Activated T-cell treated with anti-CD3 and anti-CD28 coated beads, Interleukin-2, amount 50 U/mL, for 72 hours (primary cell): ENCODE measurements around the gene SNX21. TPM values are rescaled to one million over a fixed set of nuclear protein-coding genes. Genes with fewer than 3 reads are reported as not detected.

Source experiments
- ATAC-seq, 2 donors: fragments of 150-1000 bp; cut with Tn5 transposase; replicated peaks in 1 of 2; 2 replicates each; pipeline ENCODE4 v1.10.0; 2021; ENCODE audit warnings: moderate library complexity in 2 of 2, mild to moderate bottlenecking in 1 of 2
- DNase-seq, 2 donors: peaks; one replicate each; pipeline ENCODE4 v3.0.0; 2021 to 2022; ENCODE audit warnings: mixed read lengths in 1 of 2
- H3K27ac Mint-ChIP-seq: one replicate; pipeline ENCODE4 v1.8.0; 2022; ENCODE audit warnings: mild to moderate bottlenecking, moderate library complexity, mixed read lengths
- H3K27me3 Mint-ChIP-seq: one replicate; pipeline ENCODE4 v1.8.0; 2022; ENCODE audit warnings: low read depth, mixed read lengths
- H3K36me3 Mint-ChIP-seq, 2 donors: one replicate each; pipeline ENCODE4 v1.8.0; 2022; ENCODE audit warnings: mixed read lengths in 2 of 2, mild to moderate bottlenecking in 1 of 2; ENCODE audit not compliant: insufficient read depth in 2 of 2
- H3K4me1 Mint-ChIP-seq: one replicate; pipeline ENCODE4 v1.8.0; 2022; ENCODE audit warnings: low read depth, mixed read lengths
- H3K4me3 Mint-ChIP-seq, 2 donors: one replicate each; pipeline ENCODE4 v1.8.0; 2022; ENCODE audit warnings: mild to moderate bottlenecking in 2 of 2, mixed read lengths in 2 of 2, moderate library complexity in 2 of 2
- H3K9me3 Mint-ChIP-seq, 2 donors: one replicate each; pipeline ENCODE4 v1.8.0; 2022; ENCODE audit warnings: mixed read lengths in 2 of 2
- total RNA-seq, 2 donors: library from RNA; stranded (reverse); gene quantifications; one replicate each; pipeline ENCODE4 v1.2.3, GENCODE V29; 2022

The SNX21 gene
- total RNA-seq, 2 donors from 2014 or later = 1.8 to 2.4 TPM

- peaks cover 36% of the 10 kb centered on the region for H3K4me1 Mint-ChIP-seq
- no peak for DNase-seq
- H3K4me3 Mint-ChIP-seq = peak overlapping the region; percentile 86 to 96
- peak overlapping the region; percentile 93 for H3K27ac Mint-ChIP-seq
- no peak for ATAC-seq
- no peaks in the 10 kb centered on the region for H3K27me3 Mint-ChIP-seq
- peaks cover 14 to 40% of the 10 kb centered on the region in 2 donors for H3K36me3 Mint-ChIP-seq
- no peaks in the 10 kb centered on the region for H3K9me3 Mint-ChIP-seq
Observed at GRCh38 chr20:45813006-45813340, 20.6 kb upstream of the SNX21 start.

- no peaks in the 10 kb centered on the region for H3K27me3 Mint-ChIP-seq
- no peak for DNase-seq
- no peaks in the 10 kb centered on the region for H3K9me3 Mint-ChIP-seq
- peaks cover 14 to 39% of the 10 kb centered on the region in 2 donors for H3K36me3 Mint-ChIP-seq
- H3K4me1 Mint-ChIP-seq = peaks cover 36% of the 10 kb centered on the region
- peak overlapping the region; percentile 86 to 96 for H3K4me3 Mint-ChIP-seq
- ATAC-seq = no peak
- peak overlapping the region; percentile 93 for H3K27ac Mint-ChIP-seq
Observed at GRCh38 chr20:45813489-45813888, 20.1 kb upstream of the SNX21 start.

DNA sequence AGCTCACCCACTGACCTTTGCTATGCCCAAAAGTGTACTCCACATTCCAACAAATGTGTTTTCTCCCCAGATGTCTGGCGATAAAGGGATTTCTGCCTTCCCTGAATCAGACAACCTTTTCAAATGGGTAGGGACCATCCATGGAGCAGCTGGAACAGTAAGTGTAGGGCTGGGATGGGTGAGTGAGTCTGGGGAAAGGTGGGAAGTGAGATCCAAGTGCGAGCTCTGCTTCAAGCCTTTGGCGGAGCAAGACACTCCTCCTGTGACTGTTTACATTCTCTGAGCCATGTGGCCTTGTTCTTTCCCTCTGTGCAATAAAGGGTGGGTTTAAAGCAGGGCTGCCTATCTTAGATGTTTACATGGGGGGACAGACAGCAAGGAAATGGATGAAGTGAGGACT lies 19.3 kb upstream of the SNX21 start:
- peaks cover 14 to 39% of the 10 kb centered on the region in 2 donors for H3K36me3 Mint-ChIP-seq
- no peak overlapping the region for H3K27ac Mint-ChIP-seq
- ATAC-seq (no peak), DNase-seq (no peak)
- H3K27me3 Mint-ChIP-seq = no peaks in the 10 kb centered on the region
- no peaks in the 10 kb centered on the region for H3K9me3 Mint-ChIP-seq
- H3K4me3 Mint-ChIP-seq = peak overlapping the region in 1 of 2 donors; percentile 17
- peaks cover 36% of the 10 kb centered on the region for H3K4me1 Mint-ChIP-seq

- ATAC-seq (no peak), DNase-seq (no peak)
- H3K9me3 Mint-ChIP-seq = no peaks in the 10 kb centered on the region
- peak overlapping the region; percentile 5 for H3K27ac Mint-ChIP-seq
- H3K27me3 Mint-ChIP-seq = peaks cover 10% of the 10 kb centered on the region
- peaks cover 11 to 24% of the 10 kb centered on the region in 2 donors for H3K36me3 Mint-ChIP-seq
- no peak overlapping the region for H3K4me3 Mint-ChIP-seq
- peaks cover 25% of the 10 kb centered on the region for H3K4me1 Mint-ChIP-seq
Observed at GRCh38 chr20:45816951-45817350, 16.6 kb upstream of the SNX21 start.

GRCh38 chr20:45817376-45818194 lies 16.0 kb upstream of the SNX21 start:
- Mint-ChIP-seq H3K27ac (no peak overlapping the region), H3K27me3 (peaks cover 16% of the 10 kb centered on the region), H3K4me3 (no peak overlapping the region), H3K36me3 (peaks cover 11 to 22% of the 10 kb centered on the region in 2 donors), H3K4me1 (peaks cover 22% of the 10 kb centered on the region), H3K9me3 (no peaks in the 10 kb centered on the region)
- DNase-seq = no peak
- ATAC-seq = no peak

GRCh38 chr20:45818239-45818638 lies 15.4 kb upstream of the SNX21 start:
- no peaks in the 10 kb centered on the region for H3K9me3 Mint-ChIP-seq

DNA sequence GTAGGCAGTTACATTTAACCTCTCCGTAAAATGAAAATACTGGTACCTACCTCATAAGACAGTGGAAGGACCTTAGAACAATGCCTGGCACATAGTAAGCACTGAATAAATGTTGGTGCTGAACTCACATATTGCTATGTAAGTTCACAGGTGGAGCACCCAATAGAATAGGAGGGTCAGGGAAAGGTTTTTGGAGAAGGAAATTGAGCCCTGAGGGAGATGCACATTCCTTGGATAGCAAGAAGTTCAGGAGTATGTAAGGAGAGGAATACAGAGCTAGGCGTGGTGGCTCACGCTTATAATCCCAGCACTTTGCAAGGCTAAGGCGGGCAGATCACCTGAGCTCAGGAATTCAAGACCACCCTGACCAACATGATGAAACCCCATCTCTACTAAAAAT lies 14.1 kb upstream of the SNX21 start:
- peaks cover 5 to 10% of the 10 kb centered on the region in 2 donors for H3K36me3 Mint-ChIP-seq
- peaks cover 35% of the 10 kb centered on the region for H3K27me3 Mint-ChIP-seq
- H3K27ac Mint-ChIP-seq = no peak overlapping the region
- no peaks in the 10 kb centered on the region for H3K9me3 Mint-ChIP-seq
- ATAC-seq (no peak), DNase-seq (no peak)
- H3K4me1 Mint-ChIP-seq = peaks cover 27% of the 10 kb centered on the region
- H3K4me3 Mint-ChIP-seq = no peak overlapping the region

More at GRCh38 chr20:45818239-45818638, 15.4 kb upstream of the SNX21 start:
- Mint-ChIP-seq H3K27me3 (peaks cover 22% of the 10 kb centered on the region), H3K27ac (no peak overlapping the region), H3K36me3 (peaks cover 8 to 16% of the 10 kb centered on the region in 2 donors), H3K4me3 (no peak overlapping the region), H3K4me1 (peaks cover 20% of the 10 kb centered on the region)
- DNase-seq (no peak), ATAC-seq (no peak)

- Mint-ChIP-seq H3K27me3 (peaks cover 41% of the 10 kb centered on the region), H3K4me1 (peaks cover 18% of the 10 kb centered on the region), H3K4me3 (no peak overlapping the region), H3K36me3 (peaks cover 0 to under 1% of the 10 kb centered on the region in 2 donors), H3K9me3 (no peaks in the 10 kb centered on the region), H3K27ac (no peak overlapping the region)
- DNase-seq = no peak
- no peak for ATAC-seq
Observed at GRCh38 chr20:45821947-45822346, 11.7 kb upstream of the SNX21 start.

GRCh38 chr20:45822857-45823256 lies 10.7 kb upstream of the SNX21 start:
- H3K27me3 Mint-ChIP-seq = peaks cover 41% of the 10 kb centered on the region
- no peak overlapping the region for H3K27ac Mint-ChIP-seq
- no peaks in the 10 kb centered on the region for H3K36me3 Mint-ChIP-seq
- ATAC-seq (peak in 1 of 2 donors; percentile 23), DNase-seq (peak in 1 of 2 donors; percentile 15)
- no peaks in the 10 kb centered on the region for H3K9me3 Mint-ChIP-seq
- peak overlapping the region; percentile 10 to 45 for H3K4me3 Mint-ChIP-seq
- peaks cover 18% of the 10 kb centered on the region for H3K4me1 Mint-ChIP-seq

GRCh38 chr20:45823949-45824835 lies 9.4 kb upstream of the SNX21 start:
- peak; percentile 64 to 67 for DNase-seq
- no peaks in the 10 kb centered on the region for H3K9me3 Mint-ChIP-seq
- H3K4me1 Mint-ChIP-seq = peaks cover 18% of the 10 kb centered on the region
- no peak overlapping the region for H3K27ac Mint-ChIP-seq
- ATAC-seq = peak; percentile 79 to 87
- no peaks in the 10 kb centered on the region for H3K36me3 Mint-ChIP-seq
- peak overlapping the region; percentile 77 to 90 for H3K4me3 Mint-ChIP-seq
- H3K27me3 Mint-ChIP-seq = peaks cover 41% of the 10 kb centered on the region

- ATAC-seq (no peak), DNase-seq (no peak)
- peaks cover 34% of the 10 kb centered on the region for H3K27me3 Mint-ChIP-seq
- peaks cover 18% of the 10 kb centered on the region for H3K4me1 Mint-ChIP-seq
- H3K4me3 Mint-ChIP-seq = no peak overlapping the region
- no peaks in the 10 kb centered on the region for H3K9me3 Mint-ChIP-seq
- H3K27ac Mint-ChIP-seq = no peak overlapping the region
- no peaks in the 10 kb centered on the region for H3K36me3 Mint-ChIP-seq
Observed at GRCh38 chr20:45826381-45827019, 7.1 kb upstream of the SNX21 start.

- H3K4me3 Mint-ChIP-seq = no peak within 1 kb of the TSS
- peaks cover 18% of the 10 kb centered on the region for H3K4me1 Mint-ChIP-seq
- no peaks in the 10 kb centered on the region for H3K36me3 Mint-ChIP-seq
- peaks cover 30% of the 10 kb centered on the region for H3K27me3 Mint-ChIP-seq
- ATAC-seq (no peak), DNase-seq (no peak)
- H3K27ac Mint-ChIP-seq = no peak within 1 kb of the TSS
- H3K9me3 Mint-ChIP-seq = no peaks in the 10 kb centered on the region
Observed at GRCh38 chr20:45827030-45827652, 6.5 kb upstream of the SNX21 start, which contains the start of gene TNNC2. Gene TNNC2, minus strand, starts transcription at chr20:45827312. Its CDS starts 64 bp downstream, at chr20:45827248.
